Fibroblast of villous mesenchyme (primary cell): ENCODE results near the gene GSS. TPM values are rescaled to one million over a fixed set of nuclear protein-coding genes. Genes with fewer than 3 reads are reported as not detected.

Experiments
- DNase-seq: peaks from one replicate; pipeline ENCODE4 v3.0.0-alpha.2; 2010; ENCODE audit warnings: low read depth
- H3K4me3 ChIP-seq: 2 replicates; pipeline ENCODE4 v1.5.1; 2011; ENCODE audit warnings: low read depth, mild to moderate bottlenecking, low read length
- CTCF ChIP-seq: IDR thresholded peaks from 2 replicates; pipeline ENCODE4 v1.5.1; 2012; ENCODE audit warnings: low read depth, mild to moderate bottlenecking, low read length; ENCODE audit not compliant: insufficient read depth
- total RNA-seq: library from RNA; depleted of rRNA; stranded (reverse); fragments of >200 nt; gene quantifications from 2 replicates; pipeline ENCODE4 v1.2.3, GENCODE V29; 2012

The GSS gene
- total RNA-seq, 1 donor, result 71.2 TPM

- no peak overlapping the region for H3K4me3 ChIP-seq
- DNase-seq, result no peak
- no peak for TF ChIP-seq CTCF
Observed at GRCh38 chr20:34983995-34984735, 28.6 kb upstream of the GSS start.

- DNase-seq, result no peak
- no peak overlapping the region for H3K4me3 ChIP-seq
- TF ChIP-seq CTCF, result no peak
Observed at GRCh38 chr20:34983089-34983820, 27.6 kb upstream of the GSS start.

GRCh38 chr20:34982270-34983088 is 26.9 kb upstream of the GSS start:
- H3K4me3 ChIP-seq, result no peak overlapping the region
- DNase-seq, result no peak
- TF ChIP-seq CTCF, result no peak

GRCh38 chr20:34980543-34981233 is 25.1 kb upstream of the GSS start:
- no peak overlapping the region for H3K4me3 ChIP-seq
- peak; percentile 58 for DNase-seq
- TF ChIP-seq CTCF, result no peak

GRCh38 chr20:34979366-34980153 is 24.0 kb upstream of the GSS start:
- no peak for DNase-seq
- TF ChIP-seq CTCF, result no peak
- no peak overlapping the region for H3K4me3 ChIP-seq

GRCh38 chr20:34978092-34978744 is 22.6 kb upstream of the GSS start:
- DNase-seq, result no peak
- H3K4me3 ChIP-seq, result no peak overlapping the region
- TF ChIP-seq CTCF, result no peak
